Activated naive CD8-positive, alpha-beta T cell treated with anti-CD3 and anti-CD28 coated beads for 36 hours (primary cell): ENCODE results near the gene C9orf43. TPM values are rescaled to one million over a fixed set of nuclear protein-coding genes. Genes with fewer than 3 reads are reported as not detected.
"Not testable (repeated sequence)": the region's sequence is repeated elsewhere in the genome, so short reads cannot be mapped to it uniquely, and the experiment has no call there.

Source experiments
- DNase-seq: peaks from one replicate; pipeline ENCODE4 v3.0.0; 2021
- H3K27ac Mint-ChIP-seq: one replicate; pipeline ENCODE4 v1.8.0; 2022; ENCODE audit warnings: mild to moderate bottlenecking, moderate library complexity, mixed read lengths
- H3K27me3 Mint-ChIP-seq: one replicate; pipeline ENCODE4 v1.8.0; 2022; ENCODE audit warnings: mild to moderate bottlenecking, mixed read lengths
- H3K36me3 Mint-ChIP-seq: one replicate; pipeline ENCODE4 v1.8.0; 2021; ENCODE audit warnings: mild to moderate bottlenecking, mixed read lengths
- H3K4me1 Mint-ChIP-seq: one replicate; pipeline ENCODE4 v1.8.0; 2021; ENCODE audit warnings: mixed read lengths
- H3K4me3 Mint-ChIP-seq: one replicate; pipeline ENCODE4 v1.8.0; 2022; ENCODE audit warnings: mild to moderate bottlenecking, moderate library complexity, mixed read lengths
- H3K9me3 Mint-ChIP-seq: one replicate; pipeline ENCODE4 v1.8.0; 2022; ENCODE audit warnings: mixed read lengths
- total RNA-seq, 2 experiments: library from RNA; stranded (reverse); gene quantifications; one replicate each; pipeline ENCODE4 v1.2.3, GENCODE V29; 2021

C9orf43 gene
- total RNA-seq, 2 experiments from 2014 or later, result 0.99 to 1.0 TPM

GRCh38 chr9:113395000-113395861, 15.3 kb upstream of the C9orf43 start:
- Mint-ChIP-seq H3K27me3 (no peaks in the 10 kb centered on the region), H3K9me3 (no peaks in the 10 kb centered on the region), H3K4me3 (no peak overlapping the region), H3K36me3 (no peaks in the 10 kb centered on the region), H3K4me1 (peaks cover 14% of the 10 kb centered on the region), H3K27ac (no peak overlapping the region)
- no peak for DNase-seq

GRCh38 chr9:113397203-113397631, 13.3 kb upstream of the C9orf43 start:
- no peak for DNase-seq
- H3K4me3 Mint-ChIP-seq, result no peak overlapping the region
- no peaks in the 10 kb centered on the region for H3K36me3 Mint-ChIP-seq
- H3K4me1 Mint-ChIP-seq, result peaks cover 21% of the 10 kb centered on the region
- H3K27me3 Mint-ChIP-seq, result no peaks in the 10 kb centered on the region
- no peak overlapping the region for H3K27ac Mint-ChIP-seq
- no peaks in the 10 kb centered on the region for H3K9me3 Mint-ChIP-seq

- no peaks in the 10 kb centered on the region for H3K27me3 Mint-ChIP-seq
- no peaks in the 10 kb centered on the region for H3K36me3 Mint-ChIP-seq
- peaks cover 24% of the 10 kb centered on the region for H3K4me1 Mint-ChIP-seq
- no peak overlapping the region for H3K27ac Mint-ChIP-seq
- no peak overlapping the region for H3K4me3 Mint-ChIP-seq
- H3K9me3 Mint-ChIP-seq, result no peaks in the 10 kb centered on the region
- DNase-seq, result no peak
Measured at GRCh38 chr9:113398796-113399195, 11.8 kb upstream of the C9orf43 start.

- H3K27me3 Mint-ChIP-seq, result no peaks in the 10 kb centered on the region
- DNase-seq, result no peak
- H3K9me3 Mint-ChIP-seq, result no peaks in the 10 kb centered on the region
- peak overlapping the region; percentile 72 for H3K4me3 Mint-ChIP-seq
- H3K4me1 Mint-ChIP-seq, result peaks cover 25% of the 10 kb centered on the region
- peak overlapping the region; percentile 17 for H3K27ac Mint-ChIP-seq
- H3K36me3 Mint-ChIP-seq, result no peaks in the 10 kb centered on the region
Measured at GRCh38 chr9:113399646-113400200, 10.8 kb upstream of the C9orf43 start.

GRCh38 chr9:113401027-113401792, 9.3 kb upstream of the C9orf43 start, which contains the start of gene ALAD:
Gene ALAD, minus strand, starts transcription at chr9:113401284. Its CDS starts 7,725 bp downstream, at chr9:113393559.
- Mint-ChIP-seq H3K27me3 (no peaks in the 10 kb centered on the region), H3K36me3 (no peaks in the 10 kb centered on the region), H3K4me1 (peaks cover 25% of the 10 kb centered on the region), H3K4me3 (peak within 1 kb of the TSS; percentile 95), H3K9me3 (no peaks in the 10 kb centered on the region), H3K27ac (peak within 1 kb of the TSS; percentile 71)
- DNase-seq, result peak; percentile 100

- Mint-ChIP-seq H3K4me3 (no peak overlapping the region), H3K36me3 (peaks cover 15% of the 10 kb centered on the region), H3K9me3 (no peaks in the 10 kb centered on the region), H3K4me1 (peaks cover 40% of the 10 kb centered on the region), H3K27me3 (no peaks in the 10 kb centered on the region), H3K27ac (no peak overlapping the region)
- no peak for DNase-seq
Measured at GRCh38 chr9:113403646-113404045, 6.9 kb upstream of the C9orf43 start.

- not testable (repeated sequence) for H3K4me3 Mint-ChIP-seq, DNase-seq, H3K9me3 Mint-ChIP-seq, H3K27me3 Mint-ChIP-seq
- peaks cover 30% of the 10 kb centered on the region for H3K4me1 Mint-ChIP-seq
- peak overlapping the region; percentile 72 for H3K27ac Mint-ChIP-seq
- peaks cover 31% of the 10 kb centered on the region for H3K36me3 Mint-ChIP-seq
Measured at GRCh38 chr9:113406353-113406752, 4.2 kb upstream of the C9orf43 start.

- H3K4me1 Mint-ChIP-seq, result peaks cover 29% of the 10 kb centered on the region
- H3K27ac Mint-ChIP-seq, result peak overlapping the region; percentile 73
- H3K4me3 Mint-ChIP-seq, result peak overlapping the region; percentile 97
- peaks cover 31% of the 10 kb centered on the region for H3K36me3 Mint-ChIP-seq
- peak; percentile 48 for DNase-seq
- H3K27me3 Mint-ChIP-seq, H3K9me3 Mint-ChIP-seq: not testable (repeated sequence)
Measured at GRCh38 chr9:113406873-113407511, 3.6 kb upstream of the C9orf43 start.

- DNase-seq, result no peak
- H3K9me3 Mint-ChIP-seq, result no peaks in the 10 kb centered on the region
- peaks cover 26% of the 10 kb centered on the region for H3K4me1 Mint-ChIP-seq
- peaks cover 4% of the 10 kb centered on the region for H3K27me3 Mint-ChIP-seq
- H3K27ac Mint-ChIP-seq, result peak overlapping the region; percentile 100
- H3K4me3 Mint-ChIP-seq, result peak overlapping the region; percentile 97
- H3K36me3 Mint-ChIP-seq, result peaks cover 31% of the 10 kb centered on the region
Measured at GRCh38 chr9:113409481-113409880, 1.1 kb upstream of the C9orf43 start.

GRCh38 chr9:113409883-113410206, 702 bp upstream of the C9orf43 start:
- no peak for DNase-seq
- Mint-ChIP-seq H3K4me3 (peak overlapping the region; percentile 97), H3K4me1 (peaks cover 26% of the 10 kb centered on the region), H3K36me3 (peaks cover 31% of the 10 kb centered on the region), H3K27ac (peak overlapping the region; percentile 100), H3K27me3 (peaks cover 4% of the 10 kb centered on the region), H3K9me3 (no peaks in the 10 kb centered on the region)

GRCh38 chr9:113416149-113416721, 5.7 kb downstream of the C9orf43 start:
- H3K27ac Mint-ChIP-seq, result no peak overlapping the region
- H3K36me3 Mint-ChIP-seq, result no peaks in the 10 kb centered on the region
- no peaks in the 10 kb centered on the region for H3K9me3 Mint-ChIP-seq
- H3K4me3 Mint-ChIP-seq, result no peak overlapping the region
- no peaks in the 10 kb centered on the region for H3K27me3 Mint-ChIP-seq
- H3K4me1 Mint-ChIP-seq, result peaks cover 4% of the 10 kb centered on the region
- no peak for DNase-seq

GRCh38 chr9:113417370-113417769, 6.8 kb downstream of the C9orf43 start:
- H3K4me1 Mint-ChIP-seq, result no peaks in the 10 kb centered on the region
- DNase-seq, result no peak
- no peaks in the 10 kb centered on the region for H3K36me3 Mint-ChIP-seq
- no peak overlapping the region for H3K4me3 Mint-ChIP-seq
- no peaks in the 10 kb centered on the region for H3K27me3 Mint-ChIP-seq
- H3K27ac Mint-ChIP-seq, result no peak overlapping the region
- H3K9me3 Mint-ChIP-seq, result no peaks in the 10 kb centered on the region

- peaks cover 5% of the 10 kb centered on the region for H3K27me3 Mint-ChIP-seq
- DNase-seq, result no peak
- no peaks in the 10 kb centered on the region for H3K4me1 Mint-ChIP-seq
- no peak overlapping the region for H3K4me3 Mint-ChIP-seq
- H3K27ac Mint-ChIP-seq, result no peak overlapping the region
- no peaks in the 10 kb centered on the region for H3K9me3 Mint-ChIP-seq
- no peaks in the 10 kb centered on the region for H3K36me3 Mint-ChIP-seq
Measured at GRCh38 chr9:113421726-113422125, 11.2 kb downstream of the C9orf43 start.

GRCh38 chr9:113425072-113425471, 14.5 kb downstream of the C9orf43 start:
- Mint-ChIP-seq H3K36me3 (no peaks in the 10 kb centered on the region), H3K4me1 (no peaks in the 10 kb centered on the region), H3K4me3 (no peak overlapping the region), H3K9me3 (no peaks in the 10 kb centered on the region), H3K27ac (no peak overlapping the region), H3K27me3 (peaks cover 5% of the 10 kb centered on the region)
- no peak for DNase-seq
